Activated CD8-positive, alpha-beta memory T cell treated with anti-CD3 and anti-CD28 coated beads for 24 hours (primary cell): ENCODE data around the gene LRRC49.
"Not testable (repeated sequence)": the region's sequence is repeated elsewhere in the genome, so short reads cannot be mapped to it uniquely, and the experiment has no call there.

Experiments used
- DNase-seq: peaks from one replicate; pipeline ENCODE4 v3.0.0-alpha.2; 2020

LRRC49 gene

GRCh38 chr15:71004506-71004905, 111.9 kb downstream of the LRRC49 start:
- DNase-seq = not testable (repeated sequence)

GRCh38 chr15:71005895-71006294, 113.3 kb downstream of the LRRC49 start:
- no peak for DNase-seq

GRCh38 chr15:71008250-71008870, 115.7 kb downstream of the LRRC49 start:
- DNase-seq = no peak

GRCh38 chr15:71010472-71010871, 117.8 kb downstream of the LRRC49 start:
- DNase-seq = no peak

- DNase-seq = no peak
Observed at GRCh38 chr15:71010997-71011396, 118.4 kb downstream of the LRRC49 start.

- DNase-seq = no peak
Observed at GRCh38 chr15:71011503-71012155, 119.0 kb downstream of the LRRC49 start.

GRCh38 chr15:71013446-71013845, 120.8 kb downstream of the LRRC49 start:
- no peak for DNase-seq

- DNase-seq = no peak
Observed at GRCh38 chr15:71015342-71015741, 122.7 kb downstream of the LRRC49 start.

GRCh38 chr15:71031232-71031631, 138.6 kb downstream of the LRRC49 start:
- DNase-seq = not testable (repeated sequence)

- DNase-seq = not testable (repeated sequence)
Observed at GRCh38 chr15:71035478-71035877, 142.9 kb downstream of the LRRC49 start.

GRCh38 chr15:71042356-71042922, 149.8 kb downstream of the LRRC49 start:
- no peak for DNase-seq

- no peak for DNase-seq
Observed at GRCh38 chr15:71043373-71043772, 150.7 kb downstream of the LRRC49 start.

GRCh38 chr15:71044006-71044405, 151.4 kb downstream of the LRRC49 start:
- no peak for DNase-seq

- not testable (repeated sequence) for DNase-seq
Observed at GRCh38 chr15:71046146-71046545, 153.5 kb downstream of the LRRC49 start.

- DNase-seq = no peak
Observed at GRCh38 chr15:71048913-71049675, 156.5 kb downstream of the LRRC49 start.

GRCh38 chr15:71049706-71050422, 157.2 kb downstream of the LRRC49 start:
- DNase-seq = no peak

GRCh38 chr15:71050461-71050860, 157.8 kb downstream of the LRRC49 start:
- DNase-seq = no peak

- no peak for DNase-seq
Observed at GRCh38 chr15:71051539-71051938, 158.9 kb downstream of the LRRC49 start.

GRCh38 chr15:71052356-71052755, 159.7 kb downstream of the LRRC49 start:
- no peak for DNase-seq

- DNase-seq = no peak
Observed at GRCh38 chr15:71054286-71054952, 161.8 kb downstream of the LRRC49 start.

GRCh38 chr15:71055461-71055860, 162.8 kb downstream of the LRRC49 start:
- DNase-seq = no peak

- no peak for DNase-seq
Observed at GRCh38 chr15:71056111-71056510, 163.5 kb downstream of the LRRC49 start.
